Subcutaneous adipose tissue (tissue), 4 donors: Measurements from ENCODE around the gene CTNNBIP1. TPM values are rescaled to one million over a fixed set of nuclear protein-coding genes. Genes with fewer than 3 reads are reported as not detected.

Source experiments
- CTCF ChIP-seq: fragments of 450-650 bp; IDR thresholded peaks from one replicate; pipeline ENCODE4 v1.5.1; 2016; ENCODE audit warnings: low read depth, mild to moderate bottlenecking, control low read depth, antibody characterized with exemption, moderate library complexity
- total RNA-seq, 4 donors: library from RNA; depleted of rRNA; stranded (reverse); fragments of >200 nt; gene quantifications; one replicate each; pipeline ENCODE4 v1.1.0, GENCODE V29; 2016

Gene CTNNBIP1
- total RNA-seq, 4 donors from 2014 or later = 10.8 to 45.2 (median 17.1) TPM

GRCh38 chr1:9852004-9852403 lies 58.1 kb downstream of the CTNNBIP1 start:
- no peak for TF ChIP-seq CTCF

GRCh38 chr1:9850442-9851162 lies 59.5 kb downstream of the CTNNBIP1 start:
- no peak for TF ChIP-seq CTCF

GRCh38 chr1:9849691-9850441 lies 60.2 kb downstream of the CTNNBIP1 start:
- TF ChIP-seq CTCF = no peak

GRCh38 chr1:9848022-9848421 lies 62.0 kb downstream of the CTNNBIP1 start:
- TF ChIP-seq CTCF = no peak

- no peak for TF ChIP-seq CTCF
Measured at GRCh38 chr1:9847269-9847668, 62.8 kb downstream of the CTNNBIP1 start.

GRCh38 chr1:9846611-9847171 lies 63.4 kb downstream of the CTNNBIP1 start:
- TF ChIP-seq CTCF = no peak

GRCh38 chr1:9845914-9846313 lies 64.2 kb downstream of the CTNNBIP1 start:
- TF ChIP-seq CTCF = no peak
